ENCODE measurements around the gene GLG1.

GLG1 gene

GRCh38 chr16:74497761-74498160 lies 109.2 kb downstream of the GLG1 start:
- no peak for DNase-seq (ENCODE audit: low read depth)
- H3K4me3 ChIP-seq (ENCODE audit: low read depth, low read length) = no peak overlapping the region
- no peak for TF ChIP-seq MAX (IDR thresholded peaks at IDR 0.05; ENCODE audit: low read depth, low read length)
- no peak for TF ChIP-seq MYC (IDR thresholded peaks at IDR 0.05; ENCODE audit: low read depth, low read length)
- TF ChIP-seq POLR2A (IDR thresholded peaks at IDR 0.05; ENCODE audit: extremely low read depth, insufficient read length) = no peak
- no peak for TF ChIP-seq CTCF (IDR thresholded peaks at IDR 0.05; ENCODE audit: low read depth, low read length)

GRCh38 chr16:74496054-74496453 lies 110.9 kb downstream of the GLG1 start:
- DNase-seq (ENCODE audit: low read depth) = no peak
- no peak overlapping the region for H3K4me3 ChIP-seq (ENCODE audit: low read depth, low read length)
- TF ChIP-seq POLR2A (IDR thresholded peaks at IDR 0.05; ENCODE audit: extremely low read depth, insufficient read length) = no peak
- TF ChIP-seq CTCF (IDR thresholded peaks at IDR 0.05; ENCODE audit: low read depth, low read length) = no peak

GRCh38 chr16:74492976-74493375 lies 113.9 kb downstream of the GLG1 start:
- DNase-seq (ENCODE audit: low read depth) = no peak
- no peak for TF ChIP-seq MAX (IDR thresholded peaks at IDR 0.05; ENCODE audit: low read depth, low read length)
- no peak for TF ChIP-seq POLR2A (IDR thresholded peaks at IDR 0.05; ENCODE audit: extremely low read depth, insufficient read length)
- TF ChIP-seq MYC (IDR thresholded peaks at IDR 0.05; ENCODE audit: low read depth, low read length) = no peak
- no peak for TF ChIP-seq CTCF (IDR thresholded peaks at IDR 0.05; ENCODE audit: low read depth, low read length)
- H3K4me3 ChIP-seq (ENCODE audit: low read depth, low read length) = no peak overlapping the region

GRCh38 chr16:74487634-74488495 lies 119.0 kb downstream of the GLG1 start:
- no peak for TF ChIP-seq CTCF (IDR thresholded peaks at IDR 0.05; ENCODE audit: low read depth, low read length)
- TF ChIP-seq POLR2A (IDR thresholded peaks at IDR 0.05; ENCODE audit: extremely low read depth, insufficient read length) = no peak
- TF ChIP-seq MAX (IDR thresholded peaks at IDR 0.05; ENCODE audit: low read depth, low read length) = no peak
- no peak for TF ChIP-seq MYC (IDR thresholded peaks at IDR 0.05; ENCODE audit: low read depth, low read length)
- no peak overlapping the region for H3K4me3 ChIP-seq (ENCODE audit: low read depth, low read length)
- no peak for DNase-seq (ENCODE audit: low read depth)

- no peak for DNase-seq (ENCODE audit: low read depth)
- TF ChIP-seq POLR2A (IDR thresholded peaks at IDR 0.05; ENCODE audit: extremely low read depth, insufficient read length) (no peak), MYC (IDR thresholded peaks at IDR 0.05; ENCODE audit: low read depth, low read length) (no peak), MAX (IDR thresholded peaks at IDR 0.05; ENCODE audit: low read depth, low read length) (no peak), CTCF (IDR thresholded peaks at IDR 0.05; ENCODE audit: low read depth, low read length) (no peak)
Measured at GRCh38 chr16:74485916-74486315, 121.0 kb downstream of the GLG1 start.

More at GRCh38 chr16:74485916-74486315, 121.0 kb downstream of the GLG1 start:
- no peak overlapping the region for H3K4me3 ChIP-seq (ENCODE audit: low read depth, low read length)

All from NB4 (cell line).